CD1c-positive myeloid dendritic cell (primary cell): ENCODE data around the gene DDN.
A peak's percentile ranks its signal among the peaks of the same experiment; 100 is the strongest.

Experiments used
- DNase-seq: peaks from one replicate; pipeline ENCODE4 v3.0.0-alpha.2; 2016; ENCODE audit errors: extremely low spot score

The DDN gene

GRCh38 chr12:48999371-49000131 lies at the start of gene DDN:
DDN (minus strand) TSS chr12:48999375; CDS start chr12:48999287, 88 bp downstream.
- DNase-seq, result peak; percentile 55

- DNase-seq, result no peak
These were observed 49.8 kb upstream of the DDN start for GRCh38 chr12:49048953-49049352.

GRCh38 chr12:49046129-49046895 lies 47.1 kb upstream of the DDN start:
- DNase-seq, result no peak

GRCh38 chr12:49044660-49045059 lies 45.5 kb upstream of the DDN start:
- no peak for DNase-seq

- DNase-seq, result peak; percentile 68
These were observed 44.7 kb upstream of the DDN start for GRCh38 chr12:49043856-49044258.

- no peak for DNase-seq
These were observed 44.1 kb upstream of the DDN start for GRCh38 chr12:49043241-49043640.

GRCh38 chr12:49041881-49042484 lies 42.8 kb upstream of the DDN start:
- no peak for DNase-seq

- DNase-seq, result no peak
These were observed 42.1 kb upstream of the DDN start for GRCh38 chr12:49041036-49041880.

GRCh38 chr12:49040364-49040855 lies 41.2 kb upstream of the DDN start:
- DNase-seq, result no peak

- no peak for DNase-seq
These were observed 40.5 kb upstream of the DDN start for GRCh38 chr12:49039421-49040363.

- DNase-seq, result no peak
These were observed 39.2 kb upstream of the DDN start for GRCh38 chr12:49038291-49038955.

GRCh38 chr12:49037947-49038237 lies 38.7 kb upstream of the DDN start:
- no peak for DNase-seq

GRCh38 chr12:49037111-49037946 lies 38.2 kb upstream of the DDN start:
- DNase-seq, result no peak

GRCh38 chr12:49036029-49036428 lies 36.9 kb upstream of the DDN start:
- DNase-seq, result no peak

- no peak for DNase-seq
These were observed 35.1 kb upstream of the DDN start for GRCh38 chr12:49034286-49034622.

- no peak for DNase-seq
These were observed 34.6 kb upstream of the DDN start for GRCh38 chr12:49033611-49034285.

GRCh38 chr12:49032679-49033447 lies 33.7 kb upstream of the DDN start:
- DNase-seq, result no peak

- DNase-seq, result no peak
These were observed 33.1 kb upstream of the DDN start for GRCh38 chr12:49032276-49032675.
